Activated CD4-positive, alpha-beta T cell treated with anti-CD3 and anti-CD28 coated beads, Interleukin-2, amount 50 U/mL, for 48 hours (primary cell): Measurements from ENCODE around the gene MAVS.

Experiments used
- DNase-seq, 2 experiments: peaks; one replicate each; pipeline ENCODE4 v3.0.0-alpha.2; 2020

MAVS gene

DNA sequence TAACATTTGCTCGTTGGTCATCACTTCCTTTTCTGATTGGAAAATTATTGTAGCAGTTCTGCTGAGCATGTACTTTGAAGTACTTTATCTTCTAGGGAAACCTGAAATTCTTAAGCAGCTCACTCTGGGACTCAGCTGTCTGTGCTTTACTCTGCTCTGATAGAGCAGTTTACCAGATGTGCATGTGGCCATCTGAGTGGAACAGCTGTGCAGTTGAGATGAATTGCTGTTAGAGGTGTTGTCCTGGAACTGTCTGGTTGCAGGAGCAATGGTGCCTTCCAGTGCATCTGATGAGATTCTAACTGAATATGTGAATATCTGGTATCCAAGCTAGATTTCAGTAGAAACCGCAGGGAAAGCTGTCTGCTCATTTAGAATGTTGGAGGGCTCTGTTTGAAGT lies 69.7 kb downstream of the MAVS start:
- DNase-seq = no peak

DNA sequence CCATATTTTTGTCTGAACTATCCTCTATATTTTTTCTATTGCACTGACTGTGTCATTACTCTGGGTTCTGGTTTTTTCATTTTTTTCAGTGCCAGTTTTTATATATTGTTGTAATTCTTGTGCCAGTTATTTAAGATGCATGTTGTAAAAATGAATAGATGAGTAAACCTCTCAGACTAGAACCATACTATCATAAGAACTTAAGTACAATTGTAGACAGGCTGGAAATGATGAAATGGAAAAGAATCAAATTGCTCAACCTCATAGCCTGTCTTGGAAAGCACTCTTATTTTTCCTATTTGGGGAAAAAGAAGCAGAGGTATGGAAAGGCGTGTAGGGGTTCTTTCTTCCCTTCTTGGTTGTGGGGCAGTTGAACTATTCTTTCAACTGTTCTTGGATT lies 72.7 kb downstream of the MAVS start:
- no peak for DNase-seq

DNA sequence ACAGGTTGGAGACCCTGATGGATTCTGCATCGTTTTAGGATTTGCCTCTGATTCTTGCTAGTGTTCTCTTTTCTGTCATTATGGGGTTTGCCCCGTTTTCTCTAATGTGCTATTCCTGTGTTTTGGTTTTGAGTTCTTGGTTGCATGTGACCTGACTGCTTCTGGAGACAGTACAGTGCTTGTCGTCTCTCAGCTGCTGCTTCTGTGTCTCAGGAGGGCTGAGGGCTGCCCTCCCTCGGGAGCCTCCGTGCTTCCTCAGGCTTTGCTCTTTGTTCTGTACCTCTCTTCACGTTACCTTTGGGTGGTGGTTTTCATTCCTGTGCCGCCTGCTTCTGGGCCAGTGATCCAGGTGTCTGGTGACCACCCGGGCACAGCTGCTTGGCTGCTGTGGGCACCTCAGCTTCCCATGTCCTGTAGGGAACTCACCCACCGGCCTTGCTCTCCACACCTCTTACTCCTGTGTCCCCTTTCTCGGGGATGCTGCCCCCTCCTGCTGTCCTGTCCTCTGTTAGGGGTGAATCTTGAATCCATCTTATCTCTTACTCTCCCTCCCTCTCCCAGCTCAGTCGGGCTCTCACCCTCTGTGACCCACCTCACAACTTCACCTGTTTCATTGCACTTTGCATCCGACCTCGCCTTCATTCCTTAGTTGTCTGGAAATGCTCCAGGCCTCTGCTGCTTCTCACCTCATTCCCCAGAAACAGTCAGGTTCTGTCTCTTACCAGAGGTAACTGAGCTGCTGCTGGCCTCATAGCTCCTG lies 75.8 kb downstream of the MAVS start:
- no peak for DNase-seq

DNA sequence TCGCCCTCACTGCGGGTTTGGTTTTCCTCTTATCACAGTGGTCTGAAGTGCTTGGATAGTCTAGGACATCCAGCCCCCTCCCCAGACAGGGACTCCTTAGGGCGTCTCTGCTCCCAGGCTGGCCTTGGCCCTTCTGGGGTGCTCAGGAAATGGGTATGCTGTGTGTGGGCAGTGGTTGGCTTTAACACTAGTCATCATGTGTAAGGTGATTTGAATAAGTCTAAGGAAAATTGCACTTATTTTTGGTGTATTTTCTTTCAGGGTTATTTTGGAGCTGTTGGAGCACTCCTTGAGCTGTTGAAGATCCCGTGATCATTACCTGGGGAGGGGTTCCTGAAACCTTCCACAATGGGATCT lies 76.3 kb downstream of the MAVS start:
- DNase-seq = no peak

DNA sequence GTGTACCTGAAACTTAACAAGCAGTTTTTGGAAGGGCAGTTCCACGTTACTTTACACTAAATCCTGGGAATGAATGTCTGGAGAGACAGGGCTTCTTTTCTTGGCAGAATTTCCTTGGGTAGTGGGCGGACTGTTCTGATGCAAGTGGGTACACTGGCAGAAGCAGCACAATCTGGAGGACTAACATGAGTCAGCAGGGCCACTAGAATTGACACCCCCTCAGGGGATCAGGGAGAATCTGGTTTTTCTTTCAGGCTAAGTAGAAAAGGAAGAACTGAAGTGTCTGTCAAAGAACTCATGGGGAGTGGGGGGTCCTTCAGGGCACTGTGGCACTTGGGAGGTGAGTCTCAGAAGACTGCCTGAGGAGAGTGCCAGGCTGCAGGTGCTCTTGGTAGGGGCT lies 77.2 kb downstream of the MAVS start:
- DNase-seq = no peak

DNA sequence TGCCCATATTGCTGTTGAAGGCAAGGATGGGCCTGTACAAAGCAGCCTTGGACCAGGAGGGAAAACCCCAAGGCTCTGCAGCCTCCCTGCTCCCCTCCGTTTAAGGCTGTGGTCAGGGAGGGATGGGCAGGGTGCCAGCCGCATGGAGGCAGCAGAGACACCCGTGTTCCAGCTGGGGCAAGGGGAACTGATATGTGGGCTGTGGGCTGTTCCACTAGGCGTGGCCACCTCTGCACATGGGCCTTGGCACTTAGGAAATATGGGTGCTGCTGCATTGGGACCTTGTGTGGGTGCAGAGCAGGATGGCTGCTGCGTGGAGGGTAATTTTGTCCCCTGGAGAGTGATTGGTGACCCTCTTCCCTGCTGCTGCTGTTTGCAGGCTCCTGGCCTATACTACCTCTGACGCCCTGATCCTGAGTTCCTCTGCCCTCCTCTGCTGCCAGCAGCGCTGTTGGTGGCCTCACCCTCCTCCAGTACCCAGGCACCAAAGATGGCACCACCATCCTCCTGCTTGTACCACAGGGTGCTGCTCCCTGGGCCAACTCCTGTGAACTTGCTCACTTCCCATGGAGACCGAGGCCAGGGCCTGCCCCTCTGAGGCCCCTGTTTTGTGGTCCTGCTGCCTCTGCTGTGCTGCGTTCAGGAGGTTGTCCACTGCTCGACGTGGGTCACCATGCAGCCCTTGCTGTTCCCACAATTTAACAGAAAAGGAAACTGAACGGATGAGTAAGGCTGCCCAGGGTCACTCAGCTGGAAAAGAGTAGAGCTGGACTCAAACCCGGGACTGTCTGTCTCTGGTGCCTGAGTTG lies 77.9 kb downstream of the MAVS start:
- DNase-seq = no peak

DNA sequence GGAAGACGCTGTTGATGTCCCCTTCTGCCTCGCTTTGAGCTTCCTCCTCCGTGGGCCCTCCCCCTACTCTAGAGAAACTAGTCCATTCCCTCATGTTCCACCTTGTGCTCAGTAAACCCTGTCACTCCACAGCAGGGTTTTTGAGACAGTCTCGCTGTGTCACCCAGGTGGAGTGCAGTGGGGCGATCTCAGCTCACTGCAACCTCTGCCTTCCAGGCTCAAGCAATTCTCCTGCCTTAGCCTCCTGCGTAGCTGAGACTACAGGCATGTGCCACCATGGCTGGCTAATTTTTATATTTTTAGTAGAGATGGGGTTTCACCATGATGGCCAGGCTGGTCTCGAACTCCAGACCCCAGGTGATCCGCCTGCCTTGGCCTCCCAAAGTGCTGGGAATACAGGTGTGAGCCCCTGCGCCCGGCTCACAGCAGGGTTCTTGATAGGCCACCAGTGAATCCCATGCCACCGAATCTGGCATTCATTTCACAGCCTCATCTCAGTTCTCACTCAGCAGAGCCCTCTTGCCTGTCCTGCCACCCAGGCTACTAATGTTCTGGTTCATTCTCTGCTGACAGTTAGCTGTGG lies 78.6 kb downstream of the MAVS start:
- DNase-seq = no peak
